NCI-H748 treated with DMSO at 0.1 percent for 48 hours (cell line): Measurements from ENCODE around the gene TMEM45A.
A peak's percentile ranks its signal among the peaks of the same experiment; 100 is the strongest.
"Not testable (repeated sequence)": the region's sequence is repeated elsewhere in the genome, so short reads cannot be mapped to it uniquely, and the experiment has no call there.

Experiments used
- DNase-seq: peaks from one replicate; lab custom pipeline; 2025; lab: John Stamatoyannopoulos, UW

The TMEM45A gene

DNA sequence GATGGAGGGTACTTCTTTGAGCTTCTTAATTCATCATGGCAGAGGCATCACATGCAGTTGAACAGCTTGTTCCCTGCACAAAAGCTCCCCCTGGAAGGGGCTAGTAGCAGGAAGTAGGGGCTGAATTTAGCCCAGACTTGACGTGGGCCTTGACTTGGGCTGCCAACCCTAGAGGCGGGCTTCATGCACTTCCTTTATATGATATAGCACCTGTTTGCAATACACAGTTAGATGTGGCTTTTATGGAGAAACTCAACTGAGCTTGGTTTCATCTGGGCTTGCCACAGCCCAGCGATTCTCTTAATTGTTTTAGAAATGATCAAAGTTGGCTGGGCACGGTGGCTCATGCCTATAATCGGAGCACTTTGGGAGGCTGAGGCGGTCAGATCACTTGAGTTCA lies 83.3 kb downstream of the TMEM45A start:
- DNase-seq: no peak

DNA sequence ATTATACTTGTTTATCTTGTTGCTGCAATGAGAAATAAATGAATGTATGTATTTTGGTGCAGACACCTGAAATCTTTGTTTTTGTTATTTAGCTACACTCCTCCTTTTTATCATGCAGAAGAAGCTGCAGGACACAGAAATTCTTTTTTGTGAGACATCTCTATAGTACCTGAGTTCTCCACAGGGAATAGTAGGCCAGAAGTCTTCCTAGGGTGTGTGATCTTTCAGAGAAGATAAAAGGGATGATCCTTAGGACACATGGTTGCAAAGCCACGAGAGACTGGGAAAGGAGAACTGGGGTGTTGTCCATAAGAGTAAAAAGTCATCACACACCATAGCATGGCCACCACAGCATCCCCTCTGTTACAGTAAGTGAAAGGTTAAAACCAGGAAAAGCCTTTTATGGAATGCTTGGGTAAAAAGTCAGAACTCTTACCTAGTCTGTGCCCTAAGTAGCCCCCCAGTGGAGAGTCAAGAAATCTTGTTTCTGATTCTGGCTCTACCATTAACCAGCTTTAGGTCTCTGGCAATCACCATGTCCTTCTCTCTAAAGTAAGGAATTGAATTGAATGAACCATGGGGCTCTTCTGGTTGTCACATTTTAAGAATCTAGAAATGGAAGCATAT lies 85.1 kb downstream of the TMEM45A start:
- no peak for DNase-seq

DNA sequence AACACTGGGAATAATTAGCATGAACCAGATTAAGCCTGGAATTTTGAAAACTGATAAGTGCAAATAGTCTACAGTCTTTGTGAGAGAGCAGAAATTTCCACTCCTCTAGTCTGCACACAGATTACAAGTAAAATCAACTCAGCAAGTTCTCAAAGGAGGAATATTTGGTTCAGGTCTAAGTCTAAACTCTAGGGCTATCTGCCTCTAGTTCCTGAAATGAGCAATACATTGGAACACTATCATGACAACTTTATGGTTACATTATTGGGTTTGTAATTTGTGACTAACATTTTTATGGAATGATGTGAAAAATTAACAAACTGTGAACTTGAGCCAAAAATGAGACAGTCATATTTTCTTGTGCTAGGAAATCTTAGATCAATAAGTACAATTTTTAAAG lies 86.2 kb downstream of the TMEM45A start:
- DNase-seq: no peak

DNA sequence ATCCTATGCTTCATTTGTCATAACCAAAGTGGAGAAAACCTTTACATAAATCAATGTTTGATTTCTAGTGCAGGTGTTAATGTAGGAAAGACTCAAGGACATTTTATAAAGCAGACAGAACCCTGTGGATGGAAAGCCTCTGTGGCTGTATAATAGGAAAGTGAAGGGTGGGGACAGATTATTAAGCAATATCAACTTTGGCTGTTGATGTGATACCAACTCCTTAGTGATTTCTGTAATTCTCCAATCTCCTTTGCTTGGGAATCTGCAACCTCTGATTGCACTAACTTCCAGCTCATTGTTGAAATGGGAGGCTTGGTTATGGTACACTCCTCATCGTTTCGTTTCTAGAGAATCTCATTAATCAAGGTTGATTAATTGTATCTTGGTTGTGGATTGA lies 87.7 kb downstream of the TMEM45A start:
- no peak for DNase-seq

DNA sequence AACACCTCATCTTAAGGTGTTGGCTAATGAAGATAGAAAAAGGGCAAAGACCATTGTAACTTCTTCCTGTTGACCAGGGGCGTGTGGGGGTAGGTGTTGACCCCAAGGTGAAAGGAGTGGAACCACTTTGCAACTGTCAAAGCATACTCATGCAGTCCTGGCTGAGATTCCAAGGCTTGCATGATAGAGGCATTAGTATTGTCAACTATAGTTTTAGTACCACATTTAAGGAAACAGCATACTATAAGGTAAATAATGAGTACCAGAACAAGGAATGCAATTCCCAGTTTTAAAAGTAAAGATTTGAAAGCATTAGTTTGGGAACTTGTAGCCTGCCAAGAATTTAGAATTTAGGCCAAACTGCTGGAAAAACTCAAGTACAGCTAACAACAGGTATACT lies 89.2 kb downstream of the TMEM45A start:
- DNase-seq: no peak

DNA sequence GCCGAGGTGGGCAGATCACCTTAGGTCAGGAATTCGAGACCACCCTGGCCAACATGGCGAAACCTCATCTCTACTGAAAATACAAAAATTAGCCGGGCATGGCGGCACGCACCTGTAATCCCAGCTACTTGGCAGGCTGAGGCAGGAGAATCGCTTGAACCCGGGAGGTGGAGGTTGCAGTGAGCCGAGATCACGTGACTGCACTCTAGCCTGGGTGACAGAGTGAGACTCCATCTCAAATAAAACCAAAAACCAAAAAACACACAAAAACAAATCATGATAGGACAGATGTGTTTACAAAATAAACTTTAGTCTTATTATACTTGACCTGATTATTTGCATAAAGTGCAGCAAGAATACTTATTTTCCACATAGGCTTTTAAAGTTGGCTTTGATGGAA lies 89.7 kb downstream of the TMEM45A start:
- not testable (repeated sequence) for DNase-seq

DNA sequence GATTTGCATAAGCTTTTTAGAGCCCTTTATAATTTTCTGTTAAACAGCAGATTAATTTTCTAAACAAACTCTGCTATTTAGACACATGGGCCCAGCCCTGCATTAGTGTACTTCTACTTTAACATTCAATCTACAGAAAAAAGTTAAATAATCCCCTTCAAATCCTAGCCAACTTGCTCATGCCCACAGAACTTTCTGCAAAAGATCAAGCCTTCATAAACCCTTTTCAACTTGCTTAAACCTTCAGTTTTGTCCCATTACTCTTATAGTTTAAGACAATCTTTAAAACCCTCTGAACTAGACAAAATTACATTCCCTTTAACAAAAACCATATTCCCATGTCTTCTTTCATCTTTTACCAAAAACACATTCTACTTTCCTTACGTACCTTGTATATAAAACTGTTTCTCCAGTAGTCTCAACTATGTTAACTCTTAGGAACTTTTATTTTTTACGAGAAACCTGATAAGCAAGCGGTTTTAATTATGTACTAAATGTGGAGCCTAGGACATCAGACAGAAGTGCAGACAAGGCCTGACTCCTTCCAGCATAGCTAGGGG lies 91.8 kb downstream of the TMEM45A start:
- no peak for DNase-seq

DNA sequence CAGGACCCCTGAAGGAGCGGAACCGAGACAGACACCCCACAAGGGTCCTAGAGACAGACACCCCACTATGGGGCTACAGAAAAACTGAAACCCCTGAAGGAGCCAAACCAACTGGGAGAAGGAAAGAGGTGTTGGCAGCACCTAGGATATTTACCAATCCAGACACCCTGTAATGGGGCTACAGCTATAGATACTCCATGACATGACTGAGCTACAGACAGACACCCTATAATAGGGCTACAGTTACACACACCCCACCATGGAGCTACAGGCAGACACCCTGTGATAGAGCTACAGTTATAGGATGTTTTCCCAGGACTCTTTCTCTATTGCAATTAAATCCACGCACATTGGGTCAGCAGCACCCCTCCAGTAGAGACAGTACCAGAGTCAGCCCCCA lies 94.4 kb downstream of the TMEM45A start:
- no peak for DNase-seq

DNA sequence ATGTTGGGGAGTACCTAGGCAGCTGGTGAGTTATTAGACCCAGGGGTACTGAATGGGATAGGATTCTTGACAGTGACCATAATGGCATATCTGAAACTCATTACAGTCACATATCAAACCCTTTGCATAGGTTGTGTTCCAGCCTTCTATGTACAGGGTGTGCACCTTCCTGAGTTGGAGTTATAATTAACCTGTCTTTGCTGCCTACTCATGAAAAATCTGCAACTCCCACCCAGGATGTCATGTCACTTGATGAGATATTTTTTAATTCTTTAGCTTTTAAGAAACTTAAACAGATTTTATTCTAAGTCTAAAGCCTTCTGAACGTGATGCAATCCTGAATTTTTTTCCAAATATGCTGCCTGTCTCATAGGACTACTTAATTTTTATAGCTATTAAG lies 95.8 kb downstream of the TMEM45A start:
- no peak for DNase-seq

DNA sequence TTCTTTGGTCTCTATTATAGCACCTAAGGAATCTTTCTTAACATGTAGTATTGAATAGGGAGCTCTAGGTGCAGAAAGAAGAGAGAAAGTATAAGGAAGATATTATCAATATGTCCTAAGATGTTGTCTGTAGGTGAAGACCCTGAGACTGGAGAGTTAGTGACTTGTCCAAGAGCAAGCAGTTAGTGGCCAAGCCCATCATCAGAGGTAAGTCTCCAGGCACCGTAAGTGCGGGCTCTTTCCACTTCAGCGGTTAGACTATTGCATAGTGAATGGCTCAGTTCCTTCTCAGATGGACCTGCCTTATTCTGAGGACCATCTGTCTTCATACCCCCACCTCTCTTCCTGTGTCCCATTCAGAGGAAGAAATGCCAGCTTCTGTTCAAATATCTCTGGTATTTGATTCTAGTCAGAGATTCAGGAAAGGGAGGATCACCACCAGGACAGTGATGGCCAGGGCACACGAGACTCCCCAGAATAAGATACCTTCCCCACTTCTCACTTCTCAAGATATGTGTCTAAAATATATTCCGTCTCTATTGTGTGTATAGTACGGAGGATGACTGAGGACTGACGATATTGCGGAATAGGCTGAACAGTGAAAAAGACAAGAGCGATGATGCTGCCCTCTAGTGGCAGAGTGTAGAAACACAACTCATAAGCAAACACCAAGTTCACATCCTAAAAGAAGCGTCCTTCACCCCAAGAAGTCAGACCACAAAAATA lies 97.9 kb downstream of the TMEM45A start:
- DNase-seq: peak; percentile 32

DNA sequence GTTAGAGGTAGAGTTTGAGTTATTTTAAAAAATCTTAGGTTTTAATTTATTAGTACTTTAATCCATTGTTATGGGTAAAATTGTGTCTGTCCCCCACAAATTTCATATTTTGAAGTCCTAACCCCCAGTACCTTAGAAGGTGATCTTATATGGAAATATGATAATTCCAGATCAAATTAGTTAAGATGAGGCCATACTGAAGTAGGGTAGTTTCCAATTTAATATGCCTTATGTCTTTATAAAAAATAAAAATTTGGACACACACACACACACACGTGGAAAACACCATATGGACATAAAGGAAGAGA lies 98.4 kb downstream of the TMEM45A start:
- DNase-seq: no peak

DNA sequence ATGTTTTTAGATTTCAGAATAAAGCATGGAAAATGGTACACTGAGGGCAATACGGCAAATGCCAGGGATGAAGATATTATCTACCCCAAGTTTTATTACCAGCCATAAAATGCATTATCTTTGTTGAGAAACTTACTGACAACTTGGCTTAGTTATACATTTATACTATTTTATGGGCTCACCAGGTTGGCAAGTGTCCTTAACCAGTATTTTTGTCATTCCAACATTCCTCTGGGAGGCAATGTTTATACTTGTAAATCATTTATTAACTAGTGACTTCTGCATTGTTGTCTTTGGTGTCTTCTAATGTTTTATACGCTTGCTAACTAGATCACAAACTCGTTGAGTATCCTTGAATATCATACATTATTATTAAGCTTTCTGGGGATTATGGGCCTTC lies 99.0 kb downstream of the TMEM45A start:
- DNase-seq: no peak

DNA sequence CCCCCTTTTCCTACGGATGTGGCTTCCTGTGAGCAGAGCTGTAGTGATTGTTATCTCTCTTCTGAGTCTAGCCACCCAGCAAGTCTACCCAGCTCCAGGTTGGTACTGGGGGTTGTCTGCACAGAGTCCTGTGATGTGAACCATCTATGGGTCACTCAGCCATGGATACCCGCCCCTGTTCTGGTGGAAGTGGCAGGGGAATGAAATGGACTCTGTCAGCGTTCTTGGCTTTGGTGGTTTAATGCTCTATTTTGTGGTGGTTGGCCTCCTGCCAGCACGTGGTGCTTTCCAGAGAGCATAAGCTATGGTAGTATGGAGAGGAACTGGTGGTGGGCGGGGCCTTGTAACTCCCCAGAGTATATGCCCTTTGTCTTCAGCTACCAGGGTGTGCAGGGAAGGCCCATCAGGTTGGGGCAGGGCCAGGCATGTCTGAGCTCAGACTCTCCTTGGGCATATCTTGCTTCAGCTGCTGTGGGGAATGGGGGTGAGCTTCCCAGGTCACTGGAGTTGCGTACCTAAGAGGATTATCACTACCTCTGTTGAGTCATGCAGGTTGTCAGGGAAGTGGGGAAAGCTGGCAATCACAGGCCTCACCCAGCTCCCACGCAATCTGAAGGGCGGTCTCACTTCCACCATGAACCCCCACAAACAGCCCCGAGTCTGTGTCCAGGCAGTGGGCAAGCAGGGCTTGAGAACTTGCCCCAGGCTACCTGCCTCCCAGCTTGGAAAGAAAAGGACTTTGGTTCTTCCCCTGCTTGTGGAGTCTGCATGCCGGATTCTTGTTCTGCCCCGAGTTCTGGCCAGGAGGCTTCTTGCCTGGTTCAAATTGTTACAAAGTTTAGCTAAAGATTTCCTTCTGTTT lies 108.0 kb downstream of the TMEM45A start:
- no peak for DNase-seq

DNA sequence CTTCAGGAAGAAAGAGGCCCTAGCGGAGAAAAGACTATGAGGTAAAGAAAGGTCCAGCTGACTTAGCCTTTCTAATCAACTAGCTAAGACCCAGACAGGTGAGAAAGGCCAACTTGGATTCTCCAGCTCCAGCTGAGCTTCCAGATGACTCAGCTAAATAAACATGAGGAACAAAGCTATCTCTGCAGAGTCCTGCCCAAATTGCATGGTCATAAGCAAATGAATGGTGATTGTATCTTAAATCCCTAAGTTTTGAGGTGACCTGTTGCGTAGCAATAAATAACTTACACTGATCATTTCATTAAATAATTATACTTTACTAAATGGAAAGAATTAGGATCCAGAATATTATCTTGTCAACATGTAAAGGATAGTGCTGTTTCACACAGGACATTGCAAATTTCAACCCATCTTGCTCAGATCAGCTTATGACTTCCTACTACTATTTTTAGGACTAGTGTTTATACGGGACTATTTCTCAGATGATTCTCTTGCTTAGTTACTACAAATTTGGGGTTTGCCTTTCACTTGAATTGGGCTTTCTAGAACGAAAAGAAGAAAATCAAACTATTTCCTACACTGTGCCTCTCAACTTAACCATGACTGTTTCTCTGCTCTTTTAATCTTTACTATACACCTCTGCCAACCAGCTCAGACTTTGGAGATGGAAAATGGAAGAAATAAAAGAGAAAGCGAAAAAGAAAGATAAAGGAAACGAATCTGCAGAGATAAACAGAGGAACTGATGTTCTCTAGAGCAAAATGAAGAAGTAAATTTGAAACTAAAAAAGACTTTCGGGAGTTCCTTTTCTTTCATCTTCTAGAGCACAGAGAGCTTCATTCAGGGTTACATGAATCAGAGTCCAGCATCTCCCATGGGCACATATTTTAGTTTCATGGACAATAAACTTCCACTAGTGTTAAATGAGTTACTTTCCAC lies 110.4 kb downstream of the TMEM45A start:
- no peak for DNase-seq

DNA sequence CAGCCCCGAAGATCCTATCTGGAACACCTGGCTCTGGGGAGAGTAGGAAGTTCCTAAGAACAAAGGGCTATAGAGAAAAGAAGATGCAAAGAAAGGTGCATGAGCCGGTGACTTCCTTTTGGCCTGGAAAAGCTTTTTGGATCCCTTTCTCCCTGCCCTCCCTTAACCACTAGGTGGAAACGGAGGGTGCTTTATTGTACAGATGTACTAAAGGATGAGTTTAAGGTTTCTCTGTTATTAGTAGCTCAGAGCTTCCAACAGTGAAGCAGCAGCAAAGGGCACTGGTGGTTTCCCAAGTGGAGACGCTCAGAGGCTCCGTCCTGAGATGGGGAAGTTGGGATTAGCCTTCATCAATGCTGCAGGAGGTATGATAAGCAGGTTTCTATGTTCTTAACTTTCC lies 111.0 kb downstream of the TMEM45A start:
- DNase-seq: no peak

DNA sequence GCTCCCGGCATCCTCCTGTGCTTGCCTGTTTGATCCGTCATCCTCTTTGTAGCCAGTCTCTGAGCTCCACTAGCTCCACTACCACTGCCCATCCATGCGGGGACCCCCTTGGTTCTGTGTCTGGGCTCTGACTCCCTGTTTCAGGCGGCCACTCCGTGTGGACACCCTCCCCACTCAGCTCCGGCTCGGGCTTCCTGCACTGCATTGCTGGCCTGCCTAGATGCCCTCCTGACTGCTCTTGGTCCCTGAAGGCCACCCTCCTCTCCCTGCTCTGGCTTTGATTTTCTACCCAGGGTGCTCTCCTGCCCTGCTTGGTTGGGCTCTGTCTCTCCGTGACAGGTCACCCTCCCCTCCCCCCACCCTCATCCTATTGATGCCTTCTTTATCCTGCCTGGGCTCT lies 112.9 kb downstream of the TMEM45A start:
- no peak for DNase-seq

DNA sequence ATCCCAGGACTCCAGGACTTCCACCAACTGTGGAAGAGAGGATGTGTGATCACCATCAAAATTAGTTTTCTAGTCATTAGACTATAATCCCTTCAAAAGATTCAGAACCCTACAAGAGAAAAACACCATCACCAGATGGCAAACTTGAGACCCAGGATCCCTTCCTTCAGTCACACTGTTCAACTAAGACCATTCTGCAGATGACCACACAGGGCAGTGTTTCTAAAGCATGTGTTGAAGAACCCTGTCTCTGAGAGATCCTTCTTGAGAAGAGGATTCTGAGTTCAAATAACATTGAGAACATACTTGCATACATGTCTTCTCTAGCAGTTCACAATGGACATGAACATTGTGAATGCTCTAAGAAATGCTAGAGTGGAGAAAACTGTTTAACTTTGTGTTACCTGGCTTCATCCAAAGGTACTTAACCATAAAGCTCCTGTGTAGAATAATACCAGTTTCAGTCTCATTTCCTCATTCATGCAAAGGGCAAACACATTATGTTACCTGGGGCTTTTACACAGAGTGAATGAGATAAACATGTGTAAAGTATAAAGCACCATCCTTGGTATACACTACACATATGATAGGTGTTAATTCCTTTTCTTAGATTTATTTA lies 114.6 kb downstream of the TMEM45A start:
- no peak for DNase-seq

DNA sequence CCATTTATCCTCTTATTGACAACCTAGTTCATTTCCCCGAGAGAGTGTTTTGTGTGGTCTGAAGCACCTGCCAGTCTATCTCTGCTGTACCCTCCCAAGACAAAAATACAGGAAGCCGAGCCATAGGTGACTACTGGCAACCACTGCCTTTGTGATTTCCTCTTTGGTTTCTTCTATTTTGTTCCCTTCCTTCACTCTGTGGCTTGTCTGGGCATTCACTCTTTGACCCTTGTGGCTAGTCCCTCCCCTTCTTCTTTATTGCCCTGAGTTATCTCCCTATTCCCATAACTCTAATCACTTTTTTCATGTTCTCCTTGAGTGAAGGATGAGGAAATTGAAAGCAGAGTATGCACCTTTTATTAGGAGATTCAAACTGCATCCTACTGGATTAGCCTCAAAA lies 116.9 kb downstream of the TMEM45A start, which contains the start of gene ADGRG7:
ADGRG7 (plus strand) TSS at position 297 of the 400 bp plus-strand sequence. CDS start 256 bp downstream, outside the sequence.
- no peak for DNase-seq

DNA sequence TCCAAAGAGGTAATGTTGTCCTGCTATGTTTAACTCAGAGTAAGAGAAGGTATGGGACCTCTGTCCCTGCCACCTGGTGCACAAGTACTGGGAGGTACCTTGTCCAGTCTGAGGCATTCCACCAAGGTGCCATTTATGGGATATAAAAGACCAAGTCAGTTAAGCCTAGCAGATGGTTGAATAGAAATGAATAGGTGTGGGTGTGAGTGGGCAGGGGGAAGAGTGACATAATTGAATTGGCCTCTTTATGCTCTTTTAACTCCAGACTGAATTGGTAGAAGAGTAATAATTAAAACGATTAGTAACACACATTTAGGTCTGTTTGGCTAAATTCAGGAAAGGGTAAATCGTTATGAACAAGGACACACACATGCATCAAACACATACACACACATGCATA lies 117.5 kb downstream of the TMEM45A start:
- no peak for DNase-seq

DNA sequence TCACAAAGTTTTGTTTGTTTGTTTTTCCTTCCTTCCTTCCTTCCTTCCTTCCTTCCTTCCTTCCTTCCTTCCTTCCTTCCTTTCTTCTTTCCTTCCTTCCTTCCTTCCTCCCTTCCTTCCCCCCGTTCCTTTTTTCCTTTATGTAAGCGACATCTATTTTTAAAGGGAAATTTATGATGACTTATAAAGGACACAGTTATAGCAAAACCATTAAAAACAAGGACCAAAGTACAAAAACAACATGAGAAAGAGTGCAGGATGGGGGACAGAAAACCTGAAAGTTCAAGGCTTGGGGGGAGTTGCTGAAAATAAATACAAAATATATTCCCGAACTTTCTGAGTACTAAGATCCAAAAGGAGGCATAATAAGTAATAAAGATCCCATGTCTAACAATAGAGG lies 118.8 kb downstream of the TMEM45A start:
- DNase-seq: no peak

DNA sequence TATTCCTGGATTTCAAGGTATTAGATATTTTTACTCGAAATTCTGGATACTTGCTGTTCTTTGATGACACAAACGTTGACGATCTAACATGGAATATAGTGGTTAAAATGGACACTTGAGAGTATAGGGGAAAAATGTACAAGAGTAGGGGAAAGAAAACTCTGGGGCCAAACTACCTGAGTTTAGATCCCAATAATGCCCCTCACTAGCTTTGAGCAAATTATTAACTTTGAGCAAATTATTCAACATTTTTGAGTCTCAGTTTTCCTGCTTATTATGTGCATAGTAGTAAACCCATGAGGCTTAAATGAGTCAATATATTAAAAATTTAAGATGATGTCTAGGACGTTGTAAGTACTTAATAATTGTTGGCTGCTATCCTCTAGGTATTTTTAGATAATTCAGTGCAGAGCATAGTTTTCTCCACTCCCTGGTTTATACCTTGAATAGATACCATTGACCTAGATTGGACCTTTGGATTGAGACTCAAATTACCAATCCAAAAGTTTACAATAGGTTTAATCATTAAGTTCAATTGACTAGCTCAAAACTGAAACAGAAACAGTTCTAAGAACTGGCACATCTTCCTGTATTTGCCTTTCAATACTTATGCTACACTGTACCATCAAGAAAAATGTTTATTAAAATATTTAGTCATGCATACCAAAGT lies 121.4 kb downstream of the TMEM45A start:
- no peak for DNase-seq
